ENCODE results near the gene SDF2L1. TPM values are rescaled to one million over a fixed set of nuclear protein-coding genes. Genes with fewer than 3 reads are reported as not detected.

SDF2L1 gene
- total RNA-seq, 1 donor from 2014 or later, result 43.3 TPM

DNA sequence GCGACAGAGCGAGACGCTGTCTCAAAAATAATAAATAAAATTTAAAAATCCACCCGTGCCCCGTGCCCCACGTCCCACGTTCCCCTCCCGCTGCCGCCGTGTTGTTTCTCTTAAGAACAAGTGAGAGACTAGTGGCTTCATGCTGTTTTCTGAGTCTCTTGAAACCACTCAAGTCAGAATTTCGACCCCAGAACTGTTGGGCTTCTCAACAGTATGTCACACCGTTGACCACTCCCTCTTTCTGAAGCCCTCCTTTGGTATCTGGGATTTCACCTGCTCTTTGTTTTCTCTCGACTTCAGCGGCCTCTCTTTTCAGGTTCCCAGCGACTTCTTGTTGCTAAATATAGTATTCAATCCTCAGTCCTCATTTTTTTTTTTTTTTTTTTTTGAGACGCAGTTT is 24.7 kb downstream of the SDF2L1 start:
- ChIA-PET POLR2A (interaction anchor here (2.7 to 3.6 kb wide), 2 partner anchors 24 to 38 kb away, joined by 20 to 27 read pairs; partner anchors contain the start of genes SDF2L1 and YDJC), CTCF (no interaction called here)
- ATAC-seq (ENCODE audit: low read depth), result no peak
- peak overlapping the region; percentile 99 for H3K4me3 Mint-ChIP-seq
- H3K9me3 Mint-ChIP-seq, result no peaks in the 10 kb centered on the region
- TF ChIP-seq CTCF (IDR thresholded peaks at IDR 0.05), result no peak
- DNase-seq, result no peak
- intact Hi-C loops (cut with micrococcal nuclease), result loop anchor here (1.0 to 5.0 kb wide), 4 partner anchors 9 to 201 kb away; partner anchors contain the start of genes MAPK1 and YPEL1
- H3K27ac Mint-ChIP-seq, result peak overlapping the region; percentile 50
- no peaks in the 10 kb centered on the region for H3K27me3 Mint-ChIP-seq
- H3K36me3 Mint-ChIP-seq (ENCODE audit: low read depth), result peaks cover 27% of the 10 kb centered on the region
- H3K4me1 Mint-ChIP-seq, result peaks cover 25% of the 10 kb centered on the region

DNA sequence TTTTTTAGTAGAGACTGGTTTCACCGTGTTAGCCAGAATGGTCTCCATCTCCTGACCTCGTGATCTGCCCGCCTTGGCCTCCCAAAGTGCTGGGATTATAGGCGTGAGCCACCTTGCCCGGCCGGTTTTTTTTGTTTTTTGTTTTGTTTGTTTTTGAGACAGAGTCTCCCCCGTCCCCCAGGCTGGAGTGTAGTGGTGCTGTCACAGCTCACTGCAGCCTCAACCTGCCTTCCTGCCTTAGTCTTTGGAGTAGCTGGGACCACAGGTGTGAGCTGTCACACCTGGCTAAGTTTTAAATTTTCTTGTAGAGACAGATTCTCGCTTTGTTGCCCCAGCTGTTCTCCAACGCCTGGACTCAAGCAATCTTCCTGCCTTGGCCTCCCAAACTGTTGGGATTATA is 26.9 kb downstream of the SDF2L1 start:
- no peak for TF ChIP-seq CTCF (IDR thresholded peaks at IDR 0.05)
- CTCF ChIA-PET, result no interaction called here
- no peaks in the 10 kb centered on the region for H3K27me3 Mint-ChIP-seq
- intact Hi-C loops (cut with micrococcal nuclease), result loop anchor here (5.0 kb wide), 1 partner anchor 198 kb away; the partner anchor contains the start of gene MAPK1
- no peak overlapping the region for H3K4me3 Mint-ChIP-seq
- H3K4me1 Mint-ChIP-seq, result peaks cover 27% of the 10 kb centered on the region
- peaks cover 47% of the 10 kb centered on the region for H3K36me3 Mint-ChIP-seq (ENCODE audit: low read depth)
- ATAC-seq (ENCODE audit: low read depth), result no peak
- POLR2A ChIA-PET, result no interaction called here
- no peaks in the 10 kb centered on the region for H3K9me3 Mint-ChIP-seq
- H3K27ac Mint-ChIP-seq, result no peak overlapping the region
- DNase-seq, result no peak

DNA sequence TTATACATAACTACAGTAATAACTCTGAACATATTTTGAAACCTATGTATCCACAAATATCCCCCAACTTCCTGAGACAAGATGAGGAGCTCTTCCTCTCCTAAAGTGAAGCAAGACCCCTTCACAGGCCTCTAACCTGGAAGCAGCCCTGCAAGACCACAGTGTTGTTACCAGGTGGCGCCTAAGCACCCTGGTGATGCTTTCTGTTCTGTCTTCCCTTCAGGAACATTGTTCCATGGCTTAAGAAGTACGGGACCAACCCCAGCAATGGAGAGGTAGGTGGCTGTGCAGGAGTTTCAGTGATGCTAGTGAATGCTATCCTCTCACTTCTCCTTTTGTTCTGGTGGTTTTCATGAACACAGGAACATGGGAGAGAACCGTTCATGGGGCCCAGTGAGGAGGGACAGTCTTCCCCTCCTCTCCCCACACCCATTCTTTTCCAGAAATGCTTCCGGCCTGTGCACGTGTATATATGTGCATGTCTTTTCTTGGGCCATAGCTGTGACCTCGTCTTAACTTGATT is 30.1 kb downstream of the SDF2L1 start:
- peak overlapping the region; percentile 50 for H3K27ac Mint-ChIP-seq
- POLR2A ChIA-PET, result no interaction called here
- peaks cover 13% of the 10 kb centered on the region for H3K4me1 Mint-ChIP-seq
- no peaks in the 10 kb centered on the region for H3K27me3 Mint-ChIP-seq
- intact Hi-C loops (cut with micrococcal nuclease), result no loop called here
- DNase-seq (no peak), ATAC-seq (ENCODE audit: low read depth) (no peak)
- CTCF ChIA-PET, result interaction anchor here (1.3 kb wide), 1 partner anchor 266 kb away, joined by 3 read pairs; no protein-coding TSS in a partner anchor
- H3K4me3 Mint-ChIP-seq, result no peak overlapping the region
- H3K9me3 Mint-ChIP-seq, result no peaks in the 10 kb centered on the region
- no peak for TF ChIP-seq CTCF (IDR thresholded peaks at IDR 0.05)
- H3K36me3 Mint-ChIP-seq (ENCODE audit: low read depth), result peaks cover 67% of the 10 kb centered on the region

GRCh38 chr22:21673534-21674321 is 31.6 kb downstream of the SDF2L1 start:
- POLR2A ChIA-PET, result no interaction called here

More at GRCh38 chr22:21673534-21674321, 31.6 kb downstream of the SDF2L1 start:
- no peak for TF ChIP-seq CTCF (IDR thresholded peaks at IDR 0.05)
- ATAC-seq (ENCODE audit: low read depth) (no peak), DNase-seq (no peak)
- CTCF ChIA-PET, result no interaction called here
- peaks cover 79% of the 10 kb centered on the region for H3K36me3 Mint-ChIP-seq (ENCODE audit: low read depth)
- intact Hi-C loops (cut with micrococcal nuclease), result no loop called here
- no peaks in the 10 kb centered on the region for H3K27me3 Mint-ChIP-seq
- no peak overlapping the region for H3K27ac Mint-ChIP-seq
- H3K4me3 Mint-ChIP-seq, result no peak overlapping the region
- H3K9me3 Mint-ChIP-seq, result no peaks in the 10 kb centered on the region
- H3K4me1 Mint-ChIP-seq, result peaks cover 7% of the 10 kb centered on the region

All from activated B cell treated with CpG ODN at 0.5 μM for 24 hours (primary cell).